MM.1S (cell line): ENCODE data around the gene VPS16.

Experiments used
- DNase-seq: peaks from one replicate; pipeline ENCODE4 v3.0.0-alpha.2; 2015
- H2AFZ ChIP-seq: fragments of 300-600 bp; sonication (generic); 2 replicates; pipeline ENCODE4 v1.6.0; 2016; ENCODE audit warnings: antibody characterized with exemption, low read length
- H3F3A ChIP-seq: fragments of 300-600 bp; sonication (generic); 2 replicates; pipeline ENCODE4 v1.6.1; 2016; ENCODE audit warnings: mild to moderate bottlenecking, antibody characterized with exemption, low read length, moderate library complexity, mixed read lengths; ENCODE audit not compliant: insufficient read depth
- H3K27ac ChIP-seq: fragments of 300-600 bp; sonication (generic); 2 replicates; pipeline ENCODE4 v1.5.1; 2016; ENCODE audit warnings: mild to moderate bottlenecking, low read length
- H3K27me3 ChIP-seq: fragments of 300-600 bp; sonication (generic); replicated peaks from 2 replicates; pipeline ENCODE4 v1.6.0; 2016; ENCODE audit warnings: low read length; ENCODE audit not compliant: insufficient read depth
- H3K36me3 ChIP-seq: fragments of 300-600 bp; sonication (generic); replicated peaks from 2 replicates; pipeline ENCODE4 v1.6.1; 2016; ENCODE audit warnings: mild to moderate bottlenecking, low read length, mixed read lengths; ENCODE audit not compliant: insufficient read depth
- H3K4me1 ChIP-seq: fragments of 300-600 bp; sonication (generic); 2 replicates; pipeline ENCODE4 v1.6.1; 2016; ENCODE audit warnings: low read length, mixed read lengths
- H3K4me2 ChIP-seq: fragments of 300-600 bp; sonication (generic); 2 replicates; pipeline ENCODE4 v1.6.0; 2016; ENCODE audit warnings: low read depth, low read length
- H3K4me3 ChIP-seq: fragments of 300-600 bp; sonication (generic); 2 replicates; pipeline ENCODE4 v1.5.1; 2016; ENCODE audit warnings: low read length, mixed read lengths
- H3K79me2 ChIP-seq: fragments of 300-600 bp; sonication (generic); 2 replicates; pipeline ENCODE4 v1.6.1; 2016; ENCODE audit warnings: mixed run types, low read length, mixed read lengths
- H3K9ac ChIP-seq: fragments of 300-600 bp; sonication (generic); 2 replicates; pipeline ENCODE4 v1.6.1; 2016; ENCODE audit warnings: low read length, mixed read lengths
- H3K9me2 ChIP-seq: fragments of 300-600 bp; sonication (generic); replicated peaks from 2 replicates; pipeline ENCODE4 v1.6.1; 2016; ENCODE audit warnings: mild to moderate bottlenecking, low read length, mixed read lengths; ENCODE audit not compliant: insufficient read depth
- H3K9me3 ChIP-seq: fragments of 300-600 bp; sonication (generic); replicated peaks from 2 replicates; pipeline ENCODE4 v1.6.1; 2016; ENCODE audit warnings: mild to moderate bottlenecking, low read length, mixed read lengths; ENCODE audit not compliant: insufficient read depth
- H4K20me1 ChIP-seq: fragments of 300-600 bp; sonication (generic); 2 replicates; pipeline ENCODE4 v1.6.1; 2016; ENCODE audit warnings: mild to moderate bottlenecking, low read length, moderate library complexity, mixed read lengths; ENCODE audit not compliant: insufficient read depth
- EZH2 ChIP-seq: fragments of 300-600 bp; sonication (generic); optimal IDR thresholded peaks from 2 replicates; pipeline ENCODE3; 2017; ENCODE audit warnings: low read depth, mild to moderate bottlenecking, antibody characterized with exemption, low read length, mixed read lengths
- EZH2phosphoT487 ChIP-seq: fragments of 300-600 bp; sonication (generic); IDR thresholded peaks from 2 replicates; pipeline ENCODE4 v1.6.1; 2018; ENCODE audit warnings: antibody characterized with exemption, low read length
- TF ChIP-seq, protein P1 (sequence below): fragments of 300-600 bp; sonication (generic); IDR thresholded peaks from 2 replicates; pipeline ENCODE4 v1.5.1; 2016; ENCODE audit warnings: antibody characterized with exemption, low read length, mixed read lengths

Gene VPS16

DNA sequence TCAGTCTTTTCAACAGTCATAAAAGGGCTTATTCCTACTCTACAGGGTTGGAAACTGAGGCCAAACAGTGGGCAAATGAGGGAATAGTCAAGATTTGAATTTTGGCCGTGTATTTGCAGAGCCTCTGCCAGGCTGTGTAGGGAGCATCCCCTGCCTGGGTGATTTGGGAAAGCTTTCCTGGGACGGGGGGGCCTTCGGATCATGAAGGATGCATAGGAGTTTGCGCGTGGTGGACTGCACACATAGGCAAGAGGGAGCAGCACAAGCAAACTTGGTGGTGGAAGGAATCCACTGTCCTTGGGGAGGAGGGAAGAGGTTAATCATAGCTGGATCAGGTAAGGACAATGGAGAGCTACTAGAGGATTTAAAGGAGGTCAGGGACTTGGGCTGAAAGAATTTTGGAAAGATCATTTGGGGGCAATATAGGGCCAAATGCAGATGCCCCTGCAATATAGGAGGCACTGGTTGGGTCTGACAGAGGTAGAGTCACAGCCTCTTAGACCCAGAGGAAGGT, 35.2 kb downstream of the VPS16 start:
- Histone ChIP-seq H3K36me3 (no peaks in the 10 kb centered on the region), H4K20me1 (no peaks in the 10 kb centered on the region; the same call in 1 of the 2 replicates), H3K27me3 (no peaks in the 10 kb centered on the region), H3K27ac (no peak overlapping the region), H3K4me1 (peaks cover 13% of the 10 kb centered on the region), H3K9ac (no peak overlapping the region), H2AFZ (no peak overlapping the region), H3K79me2 (peaks cover 71% of the 10 kb centered on the region), H3K4me2 (no peak overlapping the region), H3F3A (peaks cover 10% of the 10 kb centered on the region; the same call in 1 of the 2 replicates), H3K4me3 (no peak overlapping the region), H3K9me2 (no peaks in the 10 kb centered on the region), H3K9me3 (no peaks in the 10 kb centered on the region)
- TF ChIP-seq EZH2phosphoT487 (no peak), EZH2 (no peak)
- TF ChIP-seq, protein P1, sequence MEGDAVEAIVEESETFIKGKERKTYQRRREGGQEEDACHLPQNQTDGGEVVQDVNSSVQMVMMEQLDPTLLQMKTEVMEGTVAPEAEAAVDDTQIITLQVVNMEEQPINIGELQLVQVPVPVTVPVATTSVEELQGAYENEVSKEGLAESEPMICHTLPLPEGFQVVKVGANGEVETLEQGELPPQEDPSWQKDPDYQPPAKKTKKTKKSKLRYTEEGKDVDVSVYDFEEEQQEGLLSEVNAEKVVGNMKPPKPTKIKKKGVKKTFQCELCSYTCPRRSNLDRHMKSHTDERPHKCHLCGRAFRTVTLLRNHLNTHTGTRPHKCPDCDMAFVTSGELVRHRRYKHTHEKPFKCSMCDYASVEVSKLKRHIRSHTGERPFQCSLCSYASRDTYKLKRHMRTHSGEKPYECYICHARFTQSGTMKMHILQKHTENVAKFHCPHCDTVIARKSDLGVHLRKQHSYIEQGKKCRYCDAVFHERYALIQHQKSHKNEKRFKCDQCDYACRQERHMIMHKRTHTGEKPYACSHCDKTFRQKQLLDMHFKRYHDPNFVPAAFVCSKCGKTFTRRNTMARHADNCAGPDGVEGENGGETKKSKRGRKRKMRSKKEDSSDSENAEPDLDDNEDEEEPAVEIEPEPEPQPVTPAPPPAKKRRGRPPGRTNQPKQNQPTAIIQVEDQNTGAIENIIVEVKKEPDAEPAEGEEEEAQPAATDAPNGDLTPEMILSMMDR, result no peak
- no peak for DNase-seq

DNA sequence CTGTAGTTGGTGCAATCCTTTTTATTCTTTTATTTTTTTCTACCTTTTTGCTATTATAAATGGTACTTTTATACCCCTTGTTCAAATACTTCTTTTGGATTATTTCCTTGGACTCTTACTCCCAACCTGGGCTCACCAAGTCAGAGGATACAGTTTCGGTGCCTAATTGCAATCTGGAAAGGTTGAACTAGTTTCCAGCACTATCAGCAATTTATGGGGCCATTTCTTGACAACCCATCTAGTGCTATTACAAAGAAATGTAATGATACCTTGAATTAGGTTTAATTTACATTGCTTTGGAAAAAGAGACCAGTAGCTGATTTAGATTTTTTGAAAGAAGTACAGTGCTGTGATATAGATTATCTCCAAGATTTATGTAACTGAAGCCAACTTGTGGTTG, 38.0 kb downstream of the VPS16 start:
- H3K4me2 ChIP-seq, result no peak overlapping the region
- TF ChIP-seq, protein P1, result no peak
- TF ChIP-seq EZH2phosphoT487 (no peak), EZH2 (no peak)
- H3K27ac ChIP-seq, result no peak overlapping the region
- H3K9me2 ChIP-seq, result no peaks in the 10 kb centered on the region
- no peaks in the 10 kb centered on the region for H3K27me3 ChIP-seq
- H2AFZ ChIP-seq, result no peak overlapping the region
- H3F3A ChIP-seq, result peaks cover 10% of the 10 kb centered on the region; the same call in 1 of the 2 replicates
- DNase-seq, result no peak
- H3K4me1 ChIP-seq, result peaks cover 10% of the 10 kb centered on the region
- H4K20me1 ChIP-seq, result no peaks in the 10 kb centered on the region; the same call in 1 of the 2 replicates
- H3K4me3 ChIP-seq, result no peak overlapping the region
- H3K9ac ChIP-seq, result no peak overlapping the region
- H3K9me3 ChIP-seq, result no peaks in the 10 kb centered on the region
- H3K79me2 ChIP-seq, result peaks cover 95% of the 10 kb centered on the region
- no peaks in the 10 kb centered on the region for H3K36me3 ChIP-seq

DNA sequence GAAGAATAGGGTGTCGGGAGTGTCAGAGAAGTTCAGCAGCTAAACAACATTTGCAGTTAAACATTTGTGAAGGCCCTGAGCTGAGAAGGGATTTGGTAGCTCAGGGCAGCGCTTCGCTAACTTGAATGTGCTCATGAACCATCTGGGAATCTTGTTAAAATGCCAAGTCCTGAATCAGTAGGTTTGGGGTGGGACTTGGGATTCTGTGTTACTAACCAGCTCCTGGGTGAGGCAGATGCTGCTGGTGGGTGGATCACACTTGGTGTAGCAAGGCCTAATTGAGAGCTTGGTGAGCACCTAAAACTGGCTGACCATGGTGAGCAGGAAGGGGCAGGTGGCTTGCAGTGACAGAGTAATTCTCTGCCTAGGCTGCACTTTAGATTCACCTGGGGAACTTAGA, 38.6 kb downstream of the VPS16 start:
- Histone ChIP-seq H3K4me2 (no peak overlapping the region), H3K4me1 (peaks cover 10% of the 10 kb centered on the region), H3K9me3 (no peaks in the 10 kb centered on the region), H3K36me3 (no peaks in the 10 kb centered on the region), H3F3A (peaks cover 5% of the 10 kb centered on the region; the same call in 1 of the 2 replicates), H3K4me3 (no peak overlapping the region), H3K9me2 (no peaks in the 10 kb centered on the region), H3K9ac (no peak overlapping the region), H3K27me3 (no peaks in the 10 kb centered on the region), H2AFZ (no peak overlapping the region), H4K20me1 (no peaks in the 10 kb centered on the region; the same call in 1 of the 2 replicates), H3K79me2 (peaks cover 95% of the 10 kb centered on the region), H3K27ac (no peak overlapping the region)
- TF ChIP-seq, protein P1, result no peak
- TF ChIP-seq EZH2phosphoT487 (no peak), EZH2 (no peak)
- DNase-seq, result no peak
